NCI-H1092 (cell line): ENCODE results near the gene GNA14.
A peak's percentile ranks its signal among the peaks of the same experiment; 100 is the strongest.
"Not testable (repeated sequence)": the region's sequence is repeated elsewhere in the genome, so short reads cannot be mapped to it uniquely, and the experiment has no call there.

Source experiments
- DNase-seq: peaks from one replicate; lab custom pipeline; 2025; lab: John Stamatoyannopoulos, UW

The GNA14 gene

GRCh38 chr9:77643871-77644270 is 4.3 kb downstream of the GNA14 start:
- DNase-seq = no peak

- no peak for DNase-seq
Observed at GRCh38 chr9:77640741-77641580, 7.2 kb downstream of the GNA14 start.

- no peak for DNase-seq
Observed at GRCh38 chr9:77632652-77633051, 15.5 kb downstream of the GNA14 start.

- DNase-seq = not testable (repeated sequence)
Observed at GRCh38 chr9:77628864-77629263, 19.3 kb downstream of the GNA14 start.

- peak; percentile 1 for DNase-seq
Observed at GRCh38 chr9:77616191-77616590, 31.9 kb downstream of the GNA14 start.

- no peak for DNase-seq
Observed at GRCh38 chr9:77614645-77615044, 33.5 kb downstream of the GNA14 start.

GRCh38 chr9:77606526-77606925 is 41.6 kb downstream of the GNA14 start:
- DNase-seq = no peak

- DNase-seq = no peak
Observed at GRCh38 chr9:77605449-77606220, 42.5 kb downstream of the GNA14 start.

GRCh38 chr9:77604316-77604715 is 43.8 kb downstream of the GNA14 start:
- no peak for DNase-seq

GRCh38 chr9:77602852-77603251 is 45.3 kb downstream of the GNA14 start:
- DNase-seq = no peak

- DNase-seq = no peak
Observed at GRCh38 chr9:77601476-77602099, 46.5 kb downstream of the GNA14 start.

GRCh38 chr9:77600810-77601209 is 47.3 kb downstream of the GNA14 start:
- DNase-seq = no peak

GRCh38 chr9:77599492-77599891 is 48.6 kb downstream of the GNA14 start:
- no peak for DNase-seq

GRCh38 chr9:77598991-77599390 is 49.1 kb downstream of the GNA14 start:
- no peak for DNase-seq

- DNase-seq = peak; percentile 74
Observed at GRCh38 chr9:77598524-77598923, 49.6 kb downstream of the GNA14 start.

GRCh38 chr9:77597057-77597456 is 51.1 kb downstream of the GNA14 start:
- DNase-seq = no peak

GRCh38 chr9:77595426-77596095 is 52.6 kb downstream of the GNA14 start:
- peak; percentile 31 for DNase-seq

- DNase-seq = no peak
Observed at GRCh38 chr9:77594963-77595362, 53.2 kb downstream of the GNA14 start.

GRCh38 chr9:77593528-77593927 is 54.6 kb downstream of the GNA14 start:
- DNase-seq = no peak

GRCh38 chr9:77592476-77592875 is 55.6 kb downstream of the GNA14 start:
- DNase-seq = no peak

- DNase-seq = peak; percentile 16
Observed at GRCh38 chr9:77589046-77589795, 58.9 kb downstream of the GNA14 start.
